Adrenal gland (tissue), 12 donors: ENCODE results near the gene RAB38. TPM values are rescaled to one million over a fixed set of nuclear protein-coding genes. Genes with fewer than 3 reads are reported as not detected.

ENCODE experiments used
- DNase-seq, 7 donors: peaks; one replicate each; pipeline ENCODE4 v3.0.0-alpha.2; 2019 to 2020
- H3K27ac ChIP-seq, 5 donors: fragments of 200-600 bp; sonication (generic) in 4 of 5; 1 replicate in 3 of 5; 2 replicates in 2 of 5; pipeline versions ENCODE4 v1.5.1 to v1.8.0; 2016 to 2020; ENCODE audit warnings: mild to moderate bottlenecking in 1 of 5
- H3K27me3 ChIP-seq: fragments of 200-600 bp; 2 replicates; pipeline ENCODE4 v1.8.0; 2021
- H3K36me3 ChIP-seq, 2 donors: fragments of 200-600 bp; replicated peaks in 1 of 2; 1 replicate in 1 of 2; 2 replicates in 1 of 2; pipeline versions ENCODE4 v1.5.1 to v1.8.0; 2018 to 2022
- H3K4me1 ChIP-seq, 2 donors: fragments of 200-600 bp; replicated peaks in 1 of 2; 1 replicate in 1 of 2; 2 replicates in 1 of 2; pipeline versions ENCODE4 v1.5.1 to v1.8.0; 2018 to 2021
- H3K4me3 ChIP-seq, 4 donors: fragments of 200-600 bp; sonication (generic) in 3 of 4; one replicate each; pipeline ENCODE4 v1.5.1; 2016 to 2018
- H3K9me3 ChIP-seq, 3 donors: fragments of 200-600 bp; sonication (generic) in 1 of 3; replicated peaks in 1 of 3; 1 replicate in 2 of 3; 2 replicates in 1 of 3; pipeline versions ENCODE4 v1.5.1 to v1.8.0; 2016 to 2021
- CTCF ChIP-seq, 6 experiments: fragments of 450-650 bp in 4 of 6; fragments of 200-600 bp in 2 of 6; sonication (generic) in 1 of 6; IDR thresholded peaks; 1 replicate in 5 of 6; 2 replicates in 1 of 6; pipeline versions ENCODE4 v1.5.1 to v1.8.0; 2016 to 2021; ENCODE audit warnings: antibody characterized with exemption in 6 of 6, mild to moderate bottlenecking in 2 of 6, moderate library complexity in 1 of 6
- POLR2A ChIP-seq, 2 donors: fragments of 450-650 bp; IDR thresholded peaks; one replicate each; pipeline ENCODE4 v1.6.1; 2017; ENCODE audit warnings: antibody characterized with exemption in 2 of 2, mild to moderate bottlenecking in 2 of 2, moderate library complexity in 1 of 2
- WGBS, 4 donors: extraction: QIAGEN DNeasy Blood & Tissue Kit in 2 of 4; methylation state at CpG; one replicate each; pipeline versions ENCODE4 v1.1.5 to v1.1.7; 2013 to 2017; 5-methylcytosine and 5-hydroxymethylcytosine counted together
- intact Hi-C, 2 donors: fragments of 100-400 bp; cut with DNase I; formaldehyde crosslinking; loops; one replicate each; pipeline versions ENCODE4 v1.14.1 to v1.15.0; 2022 to 2023
- polyA plus RNA-seq, 3 donors: library from polyadenylated mRNA; stranded (reverse); fragments of 200-250 nt in 2 of 3; fragments of 350-450 nt in 1 of 3; fragmentation: Illumina TruSeq in 1 of 3; extraction: RNeasy Lipid Tissue Mini Kit (QIAGEN cat#74804) in 1 of 3; gene quantifications; one replicate each; pipeline ENCODE4 v1.2.3, GENCODE V29; 2013 to 2014
- total RNA-seq, 9 donors: library from RNA; depleted of rRNA in 4 of 9; stranded (reverse); fragments of >200 nt in 4 of 9; fragments of 120-200 nt in 1 of 9; fragmentation: NEBNext Ultra II Directional in 1 of 9; extraction: Animal tissue kit (Norgen Biotek cat#: 25700) in 1 of 9; gene quantifications; one replicate each; pipeline versions ENCODE4 v1.1.0 to v1.2.4, GENCODE V29; 2013 to 2023
- donor health status: healthy with polysubstance abuse.
- donor health status: Bipolar disorder and iron deficiency.
- donor health status: DM: yes; HTN: yes; CAD: no.
- donor health status: DM: no; HTN: no; CAD: no.
- donor health status: DM: no; HTN: no; CAD: no.
- donor health status: DM: yes; HTN: yes; CAD: no.

Gene RAB38
- total and polyA plus RNA-seq, 12 donors = 7.9 to 114 (median 27.9) TPM

GRCh38 chr11:88098289-88098688 is 77.0 kb downstream of the RAB38 start:
- Histone ChIP-seq H3K9me3 (peaks cover 0 to 4% (median 0%) of the 10 kb centered on the region in 3 donors), H3K27me3 (no peaks in the 10 kb centered on the region), H3K27ac (no peak overlapping the region), H3K36me3 (no peaks in the 10 kb centered on the region), H3K4me1 (peaks cover 0 to 10% of the 10 kb centered on the region in 2 donors), H3K4me3 (no peak overlapping the region)
- DNase-seq = no peak
- intact Hi-C loops = no loop called here
- TF ChIP-seq POLR2A (IDR thresholded peaks at IDR 0.05) = no peak

- H3K27ac ChIP-seq = no peak overlapping the region
- no peak for DNase-seq
- H3K4me3 ChIP-seq = no peak overlapping the region
- 63 to 77% (median 68%) methylated on average over 1 of the region's 1 CpG for WGBS, 4 donors
- H3K4me1 ChIP-seq = no peaks in the 10 kb centered on the region
- intact Hi-C loops = no loop called here
- TF ChIP-seq POLR2A (IDR thresholded peaks at IDR 0.05) = no peak
- no peak for TF ChIP-seq CTCF (IDR thresholded peaks at IDR 0.05)
- H3K9me3 ChIP-seq = no peaks in the 10 kb centered on the region
- no peaks in the 10 kb centered on the region for H3K36me3 ChIP-seq
- no peaks in the 10 kb centered on the region for H3K27me3 ChIP-seq
Measured at GRCh38 chr11:88089134-88089533, 86.1 kb downstream of the RAB38 start.

- H3K36me3 ChIP-seq = no peaks in the 10 kb centered on the region
- H3K27me3 ChIP-seq = no peaks in the 10 kb centered on the region
- WGBS, 4 donors = 68 to 84% (median 80%) methylated on average over 3 of the region's 3 CpGs
- no peak for TF ChIP-seq POLR2A (IDR thresholded peaks at IDR 0.05)
- TF ChIP-seq CTCF (IDR thresholded peaks at IDR 0.05) = no peak
- no peaks in the 10 kb centered on the region for H3K4me1 ChIP-seq
- H3K27ac ChIP-seq = no peak overlapping the region
- intact Hi-C loops = no loop called here
- no peak for DNase-seq
- H3K4me3 ChIP-seq = no peak overlapping the region
- no peaks in the 10 kb centered on the region for H3K9me3 ChIP-seq
Measured at GRCh38 chr11:88087337-88087736, 87.9 kb downstream of the RAB38 start.

DNA sequence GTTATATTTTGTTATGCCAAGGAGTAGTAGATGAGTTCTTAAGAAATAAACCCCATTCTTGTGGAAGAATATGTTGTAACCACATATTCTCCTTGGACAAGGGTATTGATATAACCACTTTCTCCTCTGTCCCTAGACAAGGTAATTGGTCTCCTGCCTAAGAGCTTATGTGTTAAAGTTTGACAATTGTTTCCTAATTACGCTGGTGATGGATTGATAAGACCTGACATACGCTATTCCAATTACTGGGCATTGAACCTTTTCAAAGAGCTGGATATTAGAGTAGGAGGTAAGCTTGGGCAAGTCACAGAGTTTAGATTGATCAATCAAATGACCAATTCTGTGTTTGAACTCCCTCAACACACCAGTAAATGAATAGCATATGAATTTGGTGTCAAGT is 88.9 kb downstream of the RAB38 start:
- H3K27ac ChIP-seq = no peak overlapping the region
- no peaks in the 10 kb centered on the region for H3K9me3 ChIP-seq
- intact Hi-C loops = no loop called here
- WGBS, 4 donors = 91 to 95% (median 92%) methylated on average over 2 of the region's 2 CpGs
- no peaks in the 10 kb centered on the region for H3K4me1 ChIP-seq
- DNase-seq = no peak
- H3K36me3 ChIP-seq = no peaks in the 10 kb centered on the region
- H3K4me3 ChIP-seq = no peak overlapping the region
- no peaks in the 10 kb centered on the region for H3K27me3 ChIP-seq
- TF ChIP-seq CTCF (IDR thresholded peaks at IDR 0.05) = no peak
- TF ChIP-seq POLR2A (IDR thresholded peaks at IDR 0.05) = no peak

DNA sequence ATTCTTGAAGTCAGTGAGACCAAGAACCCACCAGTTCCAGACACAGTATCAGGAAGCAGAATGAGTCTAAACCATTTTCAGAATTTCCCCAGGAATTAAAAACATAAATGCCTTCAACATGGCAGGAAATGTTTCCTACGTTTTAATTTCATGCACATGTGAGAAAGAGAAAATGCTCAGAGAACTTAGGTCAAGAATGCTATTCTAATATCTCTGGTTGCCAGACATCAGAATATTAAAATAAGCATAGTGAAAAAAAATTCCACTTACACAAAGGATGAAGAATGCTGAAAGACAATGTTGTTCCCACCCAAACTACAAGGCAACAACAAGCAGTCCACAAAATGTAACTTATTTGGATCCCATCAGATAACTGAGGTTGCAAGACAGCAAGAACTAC is 104.8 kb downstream of the RAB38 start:
- peaks cover 0 to 3% (median 0%) of the 10 kb centered on the region in 3 donors for H3K9me3 ChIP-seq
- no peak for DNase-seq
- no peak for TF ChIP-seq POLR2A (IDR thresholded peaks at IDR 0.05)
- no peak for TF ChIP-seq CTCF (IDR thresholded peaks at IDR 0.05)
- no peak overlapping the region for H3K27ac ChIP-seq
- no peaks in the 10 kb centered on the region for H3K36me3 ChIP-seq
- intact Hi-C loops = no loop called here
- no peaks in the 10 kb centered on the region for H3K4me1 ChIP-seq
- H3K4me3 ChIP-seq = no peak overlapping the region
- H3K27me3 ChIP-seq = no peaks in the 10 kb centered on the region
- 59 to 68% (median 64%) methylated on average over 1 of the region's 1 CpG for WGBS, 4 donors
